CD14-positive monocyte (primary cell): Measurements from ENCODE around the gene ADGRL3. TPM values are rescaled to one million over a fixed set of nuclear protein-coding genes. Genes with fewer than 3 reads are reported as not detected.

Experiments
- DNase-seq, 3 donors: peaks; one replicate each; pipeline ENCODE4 v3.0.0-alpha.2; 2011 to 2022
- H2AFZ ChIP-seq: 2 replicates; pipeline ENCODE4 v1.6.0; 2012; ENCODE audit warnings: mild to moderate bottlenecking, low read depth, low read length, inconsistent platforms; ENCODE audit not compliant: insufficient read depth, poor library complexity, severe bottlenecking
- H3K27ac ChIP-seq, 2 donors: 1 replicate in 1 of 2; 2 replicates in 1 of 2; pipeline ENCODE4 v1.5.1; 2012 to 2013; ENCODE audit warnings: low read length in 2 of 2, control low read depth in 1 of 2, inconsistent platforms in 1 of 2, low read depth in 1 of 2, mild to moderate bottlenecking in 1 of 2
- H3K27me3 ChIP-seq, 2 donors: one replicate each; pipeline versions ENCODE4 v1.6.0 to v1.6.1; 2011 to 2013; ENCODE audit warnings: low read length in 2 of 2; ENCODE audit not compliant: control insufficient read depth in 2 of 2, insufficient read depth in 2 of 2
- H3K36me3 ChIP-seq, 2 donors: replicated peaks in 1 of 2; 1 replicate in 1 of 2; 2 replicates in 1 of 2; pipeline versions ENCODE4 v1.5.1 to v1.6.1; 2012 to 2013; ENCODE audit warnings: low read length in 2 of 2, control low read depth in 1 of 2, inconsistent platforms in 1 of 2, mild to moderate bottlenecking in 1 of 2; ENCODE audit not compliant: insufficient read depth in 2 of 2, control insufficient read depth in 1 of 2
- H3K4me1 ChIP-seq, 2 donors: 1 replicate in 1 of 2; 2 replicates in 1 of 2; pipeline versions ENCODE4 v1.5.1 to v1.6.1; 2012 to 2013; ENCODE audit warnings: low read length in 2 of 2, control low read depth in 1 of 2, inconsistent platforms in 1 of 2, mild to moderate bottlenecking in 1 of 2, moderate library complexity in 1 of 2; ENCODE audit not compliant: insufficient read depth in 2 of 2, control insufficient read depth in 1 of 2
- H3K4me2 ChIP-seq: replicated peaks from 2 replicates; pipeline ENCODE3; 2012; ENCODE audit warnings: low read length, moderate library complexity, mild to moderate bottlenecking; ENCODE audit not compliant: poor library complexity, severe bottlenecking; ENCODE audit errors: extremely low read depth
- H3K4me3 ChIP-seq, 3 experiments: fragments of 200-600 bp in 1 of 3; sonication (generic) in 1 of 3; replicated peaks in 1 of 3; 1 replicate in 2 of 3; 2 replicates in 1 of 3; pipeline ENCODE4 v1.5.1; 2011 to 2013; ENCODE audit warnings: low read length in 3 of 3, mild to moderate bottlenecking in 3 of 3, control low read depth in 2 of 3, low read depth in 2 of 3, inconsistent platforms in 1 of 3, moderate library complexity in 1 of 3
- H3K79me2 ChIP-seq: 2 replicates; pipeline ENCODE4 v1.6.0; 2012; ENCODE audit warnings: mild to moderate bottlenecking, control low read depth, inconsistent platforms, low read length, moderate library complexity; ENCODE audit not compliant: insufficient read depth
- H3K9ac ChIP-seq: 2 replicates; pipeline ENCODE4 v1.6.0; 2017; ENCODE audit warnings: low read length, mild to moderate bottlenecking; ENCODE audit not compliant: insufficient read depth, poor library complexity, severe bottlenecking
- H3K9me3 ChIP-seq, 2 donors: replicated peaks in 1 of 2; 1 replicate in 1 of 2; 2 replicates in 1 of 2; pipeline versions ENCODE4 v1.5.1 to v1.6.1; 2012 to 2013; ENCODE audit warnings: low read length in 2 of 2, control low read depth in 1 of 2; ENCODE audit not compliant: control insufficient read depth in 1 of 2, insufficient read depth in 1 of 2
- H4K20me1 ChIP-seq: 2 replicates; pipeline ENCODE4 v1.6.0; 2012; ENCODE audit warnings: mild to moderate bottlenecking, low read length, control low read depth, moderate library complexity; ENCODE audit not compliant: insufficient read depth
- H3K27ac Mint-ChIP-seq, 7 donors: one replicate each; pipeline ENCODE4 v1.8.0; 2020; ENCODE audit warnings: mild to moderate bottlenecking in 7 of 7, mixed read lengths in 7 of 7, moderate library complexity in 6 of 7, inconsistent platforms in 2 of 7
- H3K27me3 Mint-ChIP-seq, 3 donors: one replicate each; pipeline ENCODE4 v1.8.0; 2021 to 2022; ENCODE audit warnings: low read depth in 3 of 3, mild to moderate bottlenecking in 3 of 3, mixed read lengths in 3 of 3, moderate library complexity in 3 of 3, inconsistent platforms in 1 of 3
- H3K36me3 Mint-ChIP-seq, 2 donors: one replicate each; pipeline ENCODE4 v1.8.0; 2020; ENCODE audit warnings: mixed read lengths in 2 of 2, inconsistent platforms in 1 of 2, mild to moderate bottlenecking in 1 of 2
- H3K4me1 Mint-ChIP-seq: one replicate; pipeline ENCODE4 v1.8.0; 2020; ENCODE audit warnings: mild to moderate bottlenecking, mixed read lengths
- H3K4me3 Mint-ChIP-seq, 2 donors: one replicate each; pipeline ENCODE4 v1.8.0; 2020; ENCODE audit warnings: mild to moderate bottlenecking in 2 of 2, mixed read lengths in 2 of 2, moderate library complexity in 1 of 2
- H3K9me3 Mint-ChIP-seq, 7 donors: one replicate each; pipeline ENCODE4 v1.8.0; 2020 to 2022; ENCODE audit warnings: mixed read lengths in 7 of 7, mild to moderate bottlenecking in 6 of 7, moderate library complexity in 6 of 7, inconsistent platforms in 2 of 7
- WGBS: methylation state at CpG from one replicate; pipeline ENCODE4 v1.1.5; 2013; ENCODE audit warnings: missing lambda C conversion rate; ENCODE audit not compliant: insufficient coverage; 5-methylcytosine and 5-hydroxymethylcytosine counted together
- intact Hi-C, 2 donors: fragments of 100-400 bp; cut with micrococcal nuclease; formaldehyde crosslinking; loops; one replicate each; pipeline versions ENCODE4 v1.15.0 to v1.15.1; 2023
- polyA plus RNA-seq, 3 donors: library from polyadenylated mRNA; depleted of rRNA in 1 of 3; unstranded in 2 of 3; stranded (reverse) in 1 of 3; fragments of 300-500 nt in 2 of 3; fragments of >200 nt in 1 of 3; fragmentation: Illumina TruSeq in 2 of 3; gene quantifications; 1 replicate in 2 of 3; 2 replicates in 1 of 3; pipeline ENCODE4 v1.2.3, GENCODE V29; 2012 to 2021
- TF ChIP-seq, protein P1 (sequence below): fragments of 200-600 bp; IDR thresholded peaks from one replicate; pipeline ENCODE4 v1.8.0; 2022; ENCODE audit warnings: antibody characterized with exemption, mild to moderate bottlenecking

ADGRL3 gene
- polyA plus RNA-seq, 3 donors, result not detected

DNA sequence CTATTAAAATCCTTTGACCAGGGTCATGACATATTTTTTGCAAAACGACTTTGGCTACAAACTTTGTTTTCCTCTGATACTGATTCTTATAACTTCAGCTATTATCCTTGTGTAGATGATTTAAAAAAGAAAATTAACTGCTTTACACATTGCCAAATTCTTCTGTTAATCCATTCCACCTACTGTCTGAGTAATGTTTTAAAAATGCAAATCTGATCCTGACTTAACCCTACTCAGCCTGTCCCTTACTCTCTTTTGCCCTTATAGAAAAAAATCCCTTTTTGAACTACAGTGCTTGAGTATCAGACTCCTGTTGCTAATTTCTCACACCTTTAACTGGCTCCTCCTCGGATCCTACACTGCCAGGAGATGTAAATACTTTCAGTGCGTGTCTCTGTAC, 723.1 kb downstream of the ADGRL3 start:
- Histone ChIP-seq H4K20me1 (no peaks in the 10 kb centered on the region), H3K9ac (no peak overlapping the region), H3K9me3 (no peaks in the 10 kb centered on the region), H3K36me3 (no peaks in the 10 kb centered on the region), H3K79me2 (no peaks in the 10 kb centered on the region), H3K27ac (no peak overlapping the region), H2AFZ (no peak overlapping the region), H3K4me3 (no peak overlapping the region), H3K27me3 (no peaks in the 10 kb centered on the region), H3K4me1 (no peaks in the 10 kb centered on the region), H3K4me2 (no peak overlapping the region)
- intact Hi-C loops, result no loop called here
- no peaks in the 10 kb centered on the region for H3K9me3 Mint-ChIP-seq
- H3K27ac Mint-ChIP-seq, result no peak overlapping the region
- H3K36me3 Mint-ChIP-seq, result no peaks in the 10 kb centered on the region
- no peak for DNase-seq
- TF ChIP-seq, protein P1, sequence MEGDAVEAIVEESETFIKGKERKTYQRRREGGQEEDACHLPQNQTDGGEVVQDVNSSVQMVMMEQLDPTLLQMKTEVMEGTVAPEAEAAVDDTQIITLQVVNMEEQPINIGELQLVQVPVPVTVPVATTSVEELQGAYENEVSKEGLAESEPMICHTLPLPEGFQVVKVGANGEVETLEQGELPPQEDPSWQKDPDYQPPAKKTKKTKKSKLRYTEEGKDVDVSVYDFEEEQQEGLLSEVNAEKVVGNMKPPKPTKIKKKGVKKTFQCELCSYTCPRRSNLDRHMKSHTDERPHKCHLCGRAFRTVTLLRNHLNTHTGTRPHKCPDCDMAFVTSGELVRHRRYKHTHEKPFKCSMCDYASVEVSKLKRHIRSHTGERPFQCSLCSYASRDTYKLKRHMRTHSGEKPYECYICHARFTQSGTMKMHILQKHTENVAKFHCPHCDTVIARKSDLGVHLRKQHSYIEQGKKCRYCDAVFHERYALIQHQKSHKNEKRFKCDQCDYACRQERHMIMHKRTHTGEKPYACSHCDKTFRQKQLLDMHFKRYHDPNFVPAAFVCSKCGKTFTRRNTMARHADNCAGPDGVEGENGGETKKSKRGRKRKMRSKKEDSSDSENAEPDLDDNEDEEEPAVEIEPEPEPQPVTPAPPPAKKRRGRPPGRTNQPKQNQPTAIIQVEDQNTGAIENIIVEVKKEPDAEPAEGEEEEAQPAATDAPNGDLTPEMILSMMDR, result no peak
- H3K27me3 Mint-ChIP-seq, result no peaks in the 10 kb centered on the region
- H3K4me1 Mint-ChIP-seq, result no peaks in the 10 kb centered on the region
- WGBS, result 78% methylated on average over 2 of the region's 3 CpGs
- no peak overlapping the region for H3K4me3 Mint-ChIP-seq

DNA sequence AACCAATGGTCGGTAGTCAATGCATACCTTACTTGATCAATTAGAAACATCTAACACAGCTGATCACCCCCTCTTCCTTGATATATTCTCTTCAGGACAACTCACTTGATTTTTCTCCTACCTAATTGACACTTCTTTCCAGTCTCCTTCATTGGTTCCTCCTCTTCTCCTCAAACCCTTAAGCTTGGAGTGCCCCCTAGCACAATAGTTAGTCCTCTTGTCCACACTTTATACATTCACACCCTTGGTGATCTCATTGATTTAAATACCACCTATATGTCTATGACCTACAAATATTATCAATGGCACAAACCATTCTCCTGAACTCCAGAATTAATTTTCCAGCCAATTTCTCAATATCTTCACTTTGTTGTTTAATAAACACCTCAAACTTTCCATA, 724.0 kb downstream of the ADGRL3 start:
- H3K27ac Mint-ChIP-seq, result no peak overlapping the region
- H4K20me1 ChIP-seq, result no peaks in the 10 kb centered on the region
- no peak overlapping the region for H3K27ac ChIP-seq
- no peaks in the 10 kb centered on the region for H3K27me3 ChIP-seq
- WGBS, result 100% methylated on average over 1 of the region's 1 CpG
- H2AFZ ChIP-seq, result no peak overlapping the region
- H3K36me3 ChIP-seq, result no peaks in the 10 kb centered on the region
- no peaks in the 10 kb centered on the region for H3K4me1 Mint-ChIP-seq
- H3K9me3 ChIP-seq, result no peaks in the 10 kb centered on the region
- no peaks in the 10 kb centered on the region for H3K4me1 ChIP-seq
- H3K27me3 Mint-ChIP-seq, result no peaks in the 10 kb centered on the region
- H3K79me2 ChIP-seq, result no peaks in the 10 kb centered on the region
- DNase-seq, result no peak
- H3K4me3 ChIP-seq, result no peak overlapping the region
- H3K4me3 Mint-ChIP-seq, result no peak overlapping the region
- no peak overlapping the region for H3K4me2 ChIP-seq
- no peaks in the 10 kb centered on the region for H3K36me3 Mint-ChIP-seq
- intact Hi-C loops, result no loop called here
- TF ChIP-seq, protein P1, result no peak
- H3K9me3 Mint-ChIP-seq, result no peaks in the 10 kb centered on the region
- no peak overlapping the region for H3K9ac ChIP-seq
